ENCODE results near the gene GLUD1.
"Not testable (repeated sequence)": the region's sequence is repeated elsewhere in the genome, so short reads cannot be mapped to it uniquely, and the experiment has no call there.

Gene GLUD1

DNA sequence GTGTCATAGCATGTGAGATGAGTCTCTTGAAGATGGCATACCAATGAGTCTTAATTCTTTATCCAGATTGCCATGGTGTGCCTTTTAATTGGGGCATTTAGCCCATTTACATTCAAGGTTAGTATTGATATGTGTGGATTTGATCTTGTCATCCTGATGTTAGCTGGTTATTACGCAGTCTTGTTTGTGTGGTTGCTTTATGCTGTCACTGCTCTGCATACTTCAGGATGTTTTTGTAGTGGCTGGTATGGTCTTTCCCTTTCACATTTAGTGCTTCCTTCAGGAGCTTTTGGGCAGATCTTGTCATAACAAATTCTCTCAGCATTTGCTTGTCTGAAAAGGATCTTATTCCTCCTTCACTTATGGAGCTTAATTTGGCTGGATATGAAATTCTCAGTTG is 58.0 kb downstream of the GLUD1 start:
- DNase-seq: no peak
- no peaks in the 10 kb centered on the region for H3K79me1 ChIP-seq (replicated peaks; ENCODE audit: low read length, poor library complexity, severe bottlenecking)
- no peak overlapping the region for H2BK5ac ChIP-seq (ENCODE audit: low read depth, low read length, poor library complexity, severe bottlenecking)
- H2BK15ac ChIP-seq (ENCODE audit: low read depth, poor library complexity, severe bottlenecking): no peak overlapping the region
- H3K9me3 ChIP-seq (ENCODE audit: control insufficient read depth, low read length): no peaks in the 10 kb centered on the region
- 100% methylated on average over 1 of the region's 1 CpG for WGBS
- H2AK5ac ChIP-seq (ENCODE audit: low read length, severe bottlenecking): no peak overlapping the region
- H2AFZ ChIP-seq (ENCODE audit: low read depth, low read length): no peak overlapping the region
- no peaks in the 10 kb centered on the region for H3K36me3 ChIP-seq (ENCODE audit: control insufficient read depth in 1 of 2, insufficient read depth in 2 of 2, low read depth in 1 of 2, low read length in 2 of 2)
- no peak overlapping the region for H3K27ac ChIP-seq (ENCODE audit: low read length, poor library complexity, severe bottlenecking)
- H2BK12ac ChIP-seq (ENCODE audit: low read length in 2 of 2): no peak overlapping the region
- H3K4me1 ChIP-seq (ENCODE audit: control insufficient read depth, insufficient read depth, low read depth, low read length): no peaks in the 10 kb centered on the region
- H4K91ac ChIP-seq (ENCODE audit: low read length): no peak overlapping the region
- H2BK120ac ChIP-seq (ENCODE audit: low read depth, low read length): no peak overlapping the region
- H4K8ac ChIP-seq (ENCODE audit: low read length): no peak overlapping the region
- H3K9ac ChIP-seq (ENCODE audit: low read length): no peak overlapping the region
- H3K14ac ChIP-seq (ENCODE audit: low read length in 2 of 2): no peak overlapping the region
- H3K4me3 ChIP-seq (ENCODE audit: insufficient read depth in 1 of 2, low read depth in 1 of 2, low read length in 2 of 2): no peak overlapping the region
- no peak overlapping the region for H3K18ac ChIP-seq (ENCODE audit: low read depth in 1 of 2, low read length in 2 of 2)
- H3K4me2 ChIP-seq (ENCODE audit: low read length, poor library complexity, severe bottlenecking): no peak overlapping the region
- H3K27me3 ChIP-seq (ENCODE audit: control insufficient read depth in 1 of 2, insufficient read depth in 1 of 2, low read length in 2 of 2): no peaks in the 10 kb centered on the region
- H3K4ac ChIP-seq (ENCODE audit: low read depth in 1 of 2, low read length in 2 of 2): no peak overlapping the region
- no peak overlapping the region for H3K23ac ChIP-seq (ENCODE audit: low read length in 2 of 2)

GRCh38 chr10:87030912-87031635 is 63.6 kb downstream of the GLUD1 start:
- no peak overlapping the region for H2AK5ac ChIP-seq (ENCODE audit: low read length, severe bottlenecking)
- no peak overlapping the region for H3K4me3 ChIP-seq (ENCODE audit: insufficient read depth in 1 of 2, low read depth in 1 of 2, low read length in 2 of 2)
- H2AFZ ChIP-seq (ENCODE audit: low read depth, low read length): no peak overlapping the region
- H3K27me3 ChIP-seq (ENCODE audit: control insufficient read depth in 1 of 2, insufficient read depth in 1 of 2, low read length in 2 of 2): no peaks in the 10 kb centered on the region
- no peak overlapping the region for H3K27ac ChIP-seq (ENCODE audit: low read length, poor library complexity, severe bottlenecking)
- H3K14ac ChIP-seq (ENCODE audit: low read length in 2 of 2): no peak overlapping the region
- H4K8ac ChIP-seq (ENCODE audit: low read length): no peak overlapping the region
- 94% methylated on average over 24 of the region's 28 CpGs for WGBS
- H3K79me1 ChIP-seq (replicated peaks; ENCODE audit: low read length, poor library complexity, severe bottlenecking): no peaks in the 10 kb centered on the region
- H4K91ac ChIP-seq (ENCODE audit: low read length): no peak overlapping the region
- H2BK12ac ChIP-seq (ENCODE audit: low read length in 2 of 2): no peak overlapping the region
- no peak overlapping the region for H3K4ac ChIP-seq (ENCODE audit: low read depth in 1 of 2, low read length in 2 of 2)
- H3K4me2 ChIP-seq (ENCODE audit: low read length, poor library complexity, severe bottlenecking): no peak overlapping the region
- H2BK15ac ChIP-seq (ENCODE audit: low read depth, poor library complexity, severe bottlenecking): peak overlapping the region; percentile 52
- no peak overlapping the region for H3K18ac ChIP-seq (ENCODE audit: low read depth in 1 of 2, low read length in 2 of 2)
- H3K23ac ChIP-seq (ENCODE audit: low read length in 2 of 2): no peak overlapping the region
- no peak overlapping the region for H3K9ac ChIP-seq (ENCODE audit: low read length)
- peaks cover 0 to 3% of the 10 kb centered on the region in 2 experiments for H3K36me3 ChIP-seq (ENCODE audit: control insufficient read depth in 1 of 2, insufficient read depth in 2 of 2, low read depth in 1 of 2, low read length in 2 of 2)
- no peaks in the 10 kb centered on the region for H3K9me3 ChIP-seq (ENCODE audit: control insufficient read depth, low read length)
- no peak for DNase-seq
- H2BK5ac ChIP-seq (ENCODE audit: low read depth, low read length, poor library complexity, severe bottlenecking): no peak overlapping the region
- H3K4me1 ChIP-seq (ENCODE audit: control insufficient read depth, insufficient read depth, low read depth, low read length): no peaks in the 10 kb centered on the region
- H2BK120ac ChIP-seq (ENCODE audit: low read depth, low read length): no peak overlapping the region

DNA sequence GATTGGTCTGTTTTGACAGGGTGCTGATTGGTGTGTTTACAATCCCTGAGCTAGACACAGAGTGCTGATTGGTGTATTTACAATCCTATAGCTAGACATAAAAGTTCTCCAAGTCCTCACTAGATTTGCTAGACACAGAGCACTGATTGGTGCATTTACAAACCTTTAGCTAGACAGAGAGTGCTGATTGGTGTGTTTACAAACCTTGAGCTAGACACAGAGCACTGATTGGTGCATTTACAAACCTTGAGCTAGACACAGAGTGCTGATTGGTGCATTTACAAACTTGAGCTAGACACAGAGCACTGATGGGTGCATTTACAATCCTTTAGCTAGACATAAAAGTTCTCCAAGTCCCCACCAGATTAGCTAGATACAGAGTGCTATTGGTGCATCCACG is 64.2 kb downstream of the GLUD1 start:
- H2BK5ac ChIP-seq (ENCODE audit: low read depth, low read length, poor library complexity, severe bottlenecking); H2AFZ ChIP-seq (ENCODE audit: low read depth, low read length); H3K9ac ChIP-seq (ENCODE audit: low read length); H3K4me2 ChIP-seq (ENCODE audit: low read length, poor library complexity, severe bottlenecking); H4K91ac ChIP-seq (ENCODE audit: low read length); H2BK15ac ChIP-seq (ENCODE audit: low read depth, poor library complexity, severe bottlenecking); H3K27ac ChIP-seq (ENCODE audit: low read length, poor library complexity, severe bottlenecking); H3K36me3 ChIP-seq (ENCODE audit: control insufficient read depth in 1 of 2, insufficient read depth in 2 of 2, low read depth in 1 of 2, low read length in 2 of 2); H4K8ac ChIP-seq (ENCODE audit: low read length); H2BK120ac ChIP-seq (ENCODE audit: low read depth, low read length); H3K79me1 ChIP-seq (replicated peaks; ENCODE audit: low read length, poor library complexity, severe bottlenecking); DNase-seq; H3K23ac ChIP-seq (ENCODE audit: low read length in 2 of 2); H3K9me3 ChIP-seq (ENCODE audit: control insufficient read depth, low read length); H3K4me3 ChIP-seq (ENCODE audit: insufficient read depth in 1 of 2, low read depth in 1 of 2, low read length in 2 of 2); H2BK12ac ChIP-seq (ENCODE audit: low read length in 2 of 2); H3K14ac ChIP-seq (ENCODE audit: low read length in 2 of 2); H3K4me1 ChIP-seq (ENCODE audit: control insufficient read depth, insufficient read depth, low read depth, low read length); H3K27me3 ChIP-seq (ENCODE audit: control insufficient read depth in 1 of 2, insufficient read depth in 1 of 2, low read length in 2 of 2); H3K4ac ChIP-seq (ENCODE audit: low read depth in 1 of 2, low read length in 2 of 2); H3K18ac ChIP-seq (ENCODE audit: low read depth in 1 of 2, low read length in 2 of 2); H2AK5ac ChIP-seq (ENCODE audit: low read length, severe bottlenecking): not testable (repeated sequence)
- 87% methylated on average over 1 of the region's 1 CpG for WGBS

DNA sequence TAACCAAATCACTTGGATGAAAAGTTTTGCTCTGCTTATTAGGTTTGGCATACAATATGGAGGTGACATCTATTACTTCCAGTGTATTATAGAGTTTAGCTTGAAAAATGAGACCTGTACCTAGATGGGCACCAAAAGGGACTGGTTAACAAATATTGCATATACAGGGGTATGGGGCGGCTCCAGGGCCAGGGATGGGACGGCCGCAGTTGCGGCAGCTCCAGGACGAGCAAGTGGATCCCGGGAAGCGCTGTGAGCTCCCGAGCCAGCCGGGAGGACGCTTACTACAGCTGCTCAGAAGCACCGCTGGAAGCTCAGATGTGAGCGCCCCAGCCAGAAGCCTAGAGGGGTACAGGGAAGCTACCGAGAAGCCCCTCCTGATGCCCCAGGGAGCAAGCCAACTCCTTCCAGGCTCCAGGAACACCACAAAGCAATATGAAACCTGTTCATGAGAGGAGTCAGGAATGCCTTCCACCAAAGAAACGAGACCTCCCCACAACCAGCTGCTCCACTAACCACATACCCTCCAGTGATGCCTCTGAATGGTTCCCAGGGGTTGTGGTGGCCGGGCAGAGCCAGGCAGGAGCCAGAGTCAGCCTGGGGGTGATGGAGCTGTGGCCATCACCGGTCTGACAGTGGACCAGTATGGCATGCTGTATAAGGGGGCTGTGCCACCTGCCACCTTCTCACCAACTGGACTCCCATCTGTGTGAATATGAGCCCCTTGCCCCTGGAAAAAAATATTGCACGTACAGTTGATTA is 67.7 kb downstream of the GLUD1 start:
- DNase-seq; H2AK5ac ChIP-seq (ENCODE audit: low read length, severe bottlenecking); H3K4me2 ChIP-seq (ENCODE audit: low read length, poor library complexity, severe bottlenecking); H4K91ac ChIP-seq (ENCODE audit: low read length); H3K4ac ChIP-seq (ENCODE audit: low read depth in 1 of 2, low read length in 2 of 2); H3K36me3 ChIP-seq (ENCODE audit: control insufficient read depth in 1 of 2, insufficient read depth in 2 of 2, low read depth in 1 of 2, low read length in 2 of 2); H2BK120ac ChIP-seq (ENCODE audit: low read depth, low read length); H3K27me3 ChIP-seq (ENCODE audit: control insufficient read depth in 1 of 2, insufficient read depth in 1 of 2, low read length in 2 of 2); H3K18ac ChIP-seq (ENCODE audit: low read depth in 1 of 2, low read length in 2 of 2); H2BK15ac ChIP-seq (ENCODE audit: low read depth, poor library complexity, severe bottlenecking); H3K9me3 ChIP-seq (ENCODE audit: control insufficient read depth, low read length); H2BK5ac ChIP-seq (ENCODE audit: low read depth, low read length, poor library complexity, severe bottlenecking); H3K23ac ChIP-seq (ENCODE audit: low read length in 2 of 2); H3K4me1 ChIP-seq (ENCODE audit: control insufficient read depth, insufficient read depth, low read depth, low read length); H3K9ac ChIP-seq (ENCODE audit: low read length); H4K8ac ChIP-seq (ENCODE audit: low read length); H3K14ac ChIP-seq (ENCODE audit: low read length in 2 of 2); H3K79me1 ChIP-seq (replicated peaks; ENCODE audit: low read length, poor library complexity, severe bottlenecking); H3K4me3 ChIP-seq (ENCODE audit: insufficient read depth in 1 of 2, low read depth in 1 of 2, low read length in 2 of 2); H2AFZ ChIP-seq (ENCODE audit: low read depth, low read length); H3K27ac ChIP-seq (ENCODE audit: low read length, poor library complexity, severe bottlenecking): not testable (repeated sequence)
- peak overlapping the region in 1 of 2 experiments; percentile 71 for H2BK12ac ChIP-seq (ENCODE audit: low read length in 2 of 2)
- WGBS: 91% methylated on average over 13 of the region's 17 CpGs

Measured in mesenchymal stem cell (in vitro differentiated cells and primary cell).